Dendritic cell treated with granulocyte-macrophage colony-stimulating factor and Interleukin-4, amounts not matched to agents 40 ng/mL and 50 ng/mL, for 4 days (primary cell): ENCODE data around the gene VPS13A.
"Not testable (repeated sequence)": the region's sequence is repeated elsewhere in the genome, so short reads cannot be mapped to it uniquely, and the experiment has no call there.

Experiments
- H3K27ac Mint-ChIP-seq: one replicate; pipeline ENCODE4 v1.8.0; 2022; ENCODE audit warnings: mild to moderate bottlenecking, mixed read lengths
- H3K27me3 Mint-ChIP-seq: one replicate; pipeline ENCODE4 v1.8.0; 2022; ENCODE audit warnings: mild to moderate bottlenecking, mixed read lengths
- H3K36me3 Mint-ChIP-seq: one replicate; pipeline ENCODE4 v1.8.0; 2022; ENCODE audit warnings: low read depth, mixed read lengths
- H3K4me1 Mint-ChIP-seq: one replicate; pipeline ENCODE4 v1.8.0; 2022; ENCODE audit warnings: low read depth, mixed read lengths
- H3K4me3 Mint-ChIP-seq: one replicate; pipeline ENCODE4 v1.8.0; 2022; ENCODE audit warnings: mild to moderate bottlenecking, moderate library complexity, mixed read lengths
- H3K9me3 Mint-ChIP-seq: one replicate; pipeline ENCODE4 v1.8.0; 2022; ENCODE audit warnings: mixed read lengths
- intact Hi-C: fragments of 100-400 bp; cut with micrococcal nuclease; formaldehyde crosslinking; loops from one replicate; pipeline ENCODE4 v1.15.0; 2022

VPS13A gene

DNA sequence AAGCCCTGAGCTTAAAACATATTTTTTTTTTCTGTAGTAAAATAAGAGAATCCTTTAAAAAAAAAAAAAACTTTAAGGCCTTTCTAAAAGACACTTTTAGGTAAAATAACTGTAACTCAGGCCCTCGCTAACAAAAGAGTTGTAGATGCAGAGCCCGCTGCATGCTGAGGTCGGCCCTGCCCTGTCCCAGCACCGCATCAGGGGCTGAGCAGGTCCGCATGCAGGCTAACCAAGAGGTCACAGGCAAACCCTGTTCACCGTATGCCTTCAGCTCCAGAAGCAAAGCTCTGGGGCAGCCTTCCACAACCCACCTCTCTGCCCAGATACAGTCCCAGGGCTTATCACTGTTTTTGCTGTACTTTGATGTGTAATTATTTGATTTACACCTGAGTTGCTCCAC, 254.7 kb downstream of the VPS13A start:
- Mint-ChIP-seq H3K9me3 (no peaks in the 10 kb centered on the region), H3K27ac (no peak overlapping the region), H3K36me3 (no peaks in the 10 kb centered on the region), H3K27me3 (no peaks in the 10 kb centered on the region), H3K4me1 (peaks cover 6% of the 10 kb centered on the region), H3K4me3 (no peak overlapping the region)
- intact Hi-C loops, result loop anchor here (5.0 kb wide), 2 partner anchors 315 to 690 kb away; no protein-coding TSS in a partner anchor

DNA sequence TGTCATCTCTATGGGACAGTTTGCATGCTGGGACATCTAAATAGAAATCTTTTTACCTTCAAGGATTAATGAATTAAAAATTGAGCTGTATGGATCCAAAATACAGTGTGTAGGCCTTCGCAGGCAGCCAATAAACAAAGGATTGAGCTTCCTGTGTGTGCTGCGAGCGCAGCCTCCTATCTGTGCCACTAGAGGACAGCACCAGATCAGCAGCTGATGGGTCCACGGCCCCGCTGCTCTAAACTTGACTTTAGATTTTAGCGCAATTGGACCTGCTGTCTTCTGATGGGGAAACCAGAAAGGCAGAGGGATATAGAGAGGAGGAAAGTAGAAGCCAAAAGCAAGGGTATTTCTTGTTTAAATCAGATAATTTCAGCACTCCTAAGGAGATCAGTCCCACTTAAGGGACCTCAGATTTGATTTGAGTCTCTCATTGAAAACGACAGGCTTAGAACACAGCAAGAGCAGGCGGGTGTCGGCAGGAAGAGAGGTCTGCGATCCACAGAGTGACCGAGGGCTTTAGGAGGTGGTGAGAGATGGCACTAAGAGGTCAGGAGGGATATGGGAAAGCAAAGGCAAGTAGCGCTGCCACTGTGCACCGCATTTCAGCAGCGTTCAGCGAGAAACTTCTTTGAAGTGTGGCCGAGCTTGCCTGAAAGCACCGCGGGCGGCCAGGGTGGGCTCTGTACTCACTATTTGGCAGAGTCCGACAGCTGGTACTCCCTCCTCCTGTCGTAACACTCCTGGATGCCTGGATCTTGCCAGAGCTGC, 256.5 kb downstream of the VPS13A start:
- Mint-ChIP-seq H3K4me3 (no peak overlapping the region), H3K4me1 (peaks cover 6% of the 10 kb centered on the region), H3K27ac (no peak overlapping the region), H3K27me3 (no peaks in the 10 kb centered on the region), H3K9me3 (no peaks in the 10 kb centered on the region), H3K36me3 (no peaks in the 10 kb centered on the region)
- intact Hi-C loops, result loop anchor here (5.0 kb wide), 2 partner anchors 313 to 688 kb away; no protein-coding TSS in a partner anchor

DNA sequence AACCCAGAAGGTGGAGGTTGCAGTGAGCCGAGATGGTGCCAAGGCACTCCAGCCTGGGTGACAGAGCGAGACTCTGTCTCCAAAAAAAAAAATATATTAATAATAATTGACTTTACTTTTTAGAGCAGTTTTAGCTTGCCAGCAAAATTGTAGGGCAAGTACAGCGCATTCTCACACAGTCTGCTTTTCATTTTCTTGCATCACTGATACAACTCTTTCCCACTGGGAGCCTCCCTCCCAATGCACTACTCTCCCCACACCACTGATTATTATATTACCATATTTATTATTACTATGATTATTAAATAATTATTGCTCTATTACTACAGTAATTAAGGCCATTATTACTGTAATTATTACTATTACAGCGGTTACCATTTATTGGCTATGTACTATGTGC, 257.9 kb downstream of the VPS13A start:
- H3K4me1 Mint-ChIP-seq, result peaks cover 6% of the 10 kb centered on the region
- no peaks in the 10 kb centered on the region for H3K36me3 Mint-ChIP-seq
- H3K27ac Mint-ChIP-seq, result no peak overlapping the region
- H3K4me3 Mint-ChIP-seq, result no peak overlapping the region
- H3K9me3 Mint-ChIP-seq, result no peaks in the 10 kb centered on the region
- intact Hi-C loops, result no loop called here
- H3K27me3 Mint-ChIP-seq, result no peaks in the 10 kb centered on the region

DNA sequence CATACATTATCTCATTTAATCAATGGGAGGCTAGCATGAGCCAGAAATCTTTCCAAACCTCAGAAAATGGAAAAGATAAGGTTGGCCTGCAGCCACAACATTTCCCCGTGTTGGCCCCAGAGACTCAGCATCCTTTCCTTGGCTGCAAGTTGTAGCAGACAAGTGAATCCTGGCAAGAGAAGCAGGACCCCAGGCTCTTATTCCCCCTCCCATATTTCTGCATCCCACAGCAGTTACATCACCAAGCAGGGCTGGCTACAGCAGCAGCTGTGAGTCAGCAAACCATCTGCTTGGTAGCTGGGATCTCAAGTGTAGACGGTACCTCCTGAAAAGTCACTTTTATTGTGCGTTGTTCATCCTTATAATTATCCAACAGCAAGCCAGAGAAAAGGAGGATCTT, 258.4 kb downstream of the VPS13A start:
- no peaks in the 10 kb centered on the region for H3K36me3 Mint-ChIP-seq
- H3K9me3 Mint-ChIP-seq, result no peaks in the 10 kb centered on the region
- H3K27ac Mint-ChIP-seq, result no peak overlapping the region
- no peaks in the 10 kb centered on the region for H3K27me3 Mint-ChIP-seq
- peaks cover 6% of the 10 kb centered on the region for H3K4me1 Mint-ChIP-seq
- H3K4me3 Mint-ChIP-seq, result no peak overlapping the region
- intact Hi-C loops, result no loop called here

DNA sequence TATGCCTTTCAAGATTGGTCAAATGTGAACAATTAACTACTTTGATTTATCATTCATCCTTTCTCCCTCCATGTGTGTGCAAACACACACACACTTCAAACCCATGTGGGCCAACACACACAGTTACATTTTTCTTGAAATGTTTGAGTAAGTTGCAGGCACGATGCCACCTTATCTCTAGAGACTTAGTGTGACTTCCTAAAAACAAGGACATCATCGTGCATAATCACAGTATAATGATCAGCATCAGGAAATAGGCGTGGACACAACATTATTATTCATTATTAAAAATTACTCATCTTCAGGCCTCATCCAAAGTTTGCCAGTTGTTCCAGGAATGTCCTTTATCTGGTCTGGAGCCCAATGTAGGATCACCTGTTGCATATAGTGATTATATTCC, 261.3 kb downstream of the VPS13A start:
- intact Hi-C loops, result no loop called here
- no peaks in the 10 kb centered on the region for H3K36me3 Mint-ChIP-seq

DNA sequence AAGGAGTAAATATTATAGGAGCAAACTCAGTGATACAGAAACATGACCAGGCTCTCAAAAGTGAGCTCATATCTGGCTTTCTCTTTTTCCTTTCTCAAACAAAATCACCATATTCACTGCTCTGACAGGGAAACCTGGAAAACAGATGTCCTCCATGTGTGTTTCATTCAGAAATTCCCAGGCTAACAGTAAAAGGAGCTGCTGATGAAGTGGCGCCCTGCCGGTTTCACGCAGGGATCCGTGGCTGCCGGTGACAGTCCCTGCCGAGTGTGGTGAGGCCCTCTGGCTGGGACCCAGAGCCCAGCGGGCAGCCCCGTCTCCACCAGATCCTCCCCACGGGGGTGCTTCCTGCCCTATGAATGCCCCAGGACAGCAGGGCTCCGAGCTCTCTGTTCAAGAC, 262.7 kb downstream of the VPS13A start:
- Mint-ChIP-seq H3K9me3 (no peaks in the 10 kb centered on the region), H3K27me3 (no peaks in the 10 kb centered on the region), H3K4me3 (no peak overlapping the region), H3K27ac (no peak overlapping the region), H3K36me3 (no peaks in the 10 kb centered on the region), H3K4me1 (no peaks in the 10 kb centered on the region)
- intact Hi-C loops, result no loop called here

More for the DNA sequence above, 261.3 kb downstream of the VPS13A start:
- no peak overlapping the region for H3K27ac Mint-ChIP-seq
- H3K4me1 Mint-ChIP-seq, result peaks cover 4% of the 10 kb centered on the region
- H3K4me3 Mint-ChIP-seq, result no peak overlapping the region
- H3K9me3 Mint-ChIP-seq, result no peaks in the 10 kb centered on the region
- H3K27me3 Mint-ChIP-seq, result no peaks in the 10 kb centered on the region

DNA sequence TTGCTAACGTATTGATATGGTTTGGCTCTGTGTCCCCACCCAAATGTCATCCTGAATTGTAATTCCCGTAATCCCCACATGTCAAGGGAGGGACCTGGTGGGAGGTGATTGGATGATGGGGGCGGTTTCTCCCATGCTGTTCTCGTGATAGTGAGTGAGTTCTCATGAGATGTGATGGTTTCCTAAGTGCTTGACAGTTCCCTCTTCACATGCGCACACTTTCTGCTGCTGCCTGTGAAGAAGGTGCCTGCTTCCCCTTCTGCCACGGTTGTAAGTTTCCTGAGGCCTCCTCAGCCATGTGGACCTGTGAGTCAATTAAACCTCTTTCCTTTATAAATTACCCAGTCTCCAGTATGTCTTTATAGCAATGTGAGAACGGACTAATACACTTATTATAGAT, 263.8 kb downstream of the VPS13A start:
- H3K4me3 Mint-ChIP-seq, H3K27me3 Mint-ChIP-seq, H3K36me3 Mint-ChIP-seq, H3K4me1 Mint-ChIP-seq, intact Hi-C loops, H3K27ac Mint-ChIP-seq, H3K9me3 Mint-ChIP-seq: not testable (repeated sequence)

DNA sequence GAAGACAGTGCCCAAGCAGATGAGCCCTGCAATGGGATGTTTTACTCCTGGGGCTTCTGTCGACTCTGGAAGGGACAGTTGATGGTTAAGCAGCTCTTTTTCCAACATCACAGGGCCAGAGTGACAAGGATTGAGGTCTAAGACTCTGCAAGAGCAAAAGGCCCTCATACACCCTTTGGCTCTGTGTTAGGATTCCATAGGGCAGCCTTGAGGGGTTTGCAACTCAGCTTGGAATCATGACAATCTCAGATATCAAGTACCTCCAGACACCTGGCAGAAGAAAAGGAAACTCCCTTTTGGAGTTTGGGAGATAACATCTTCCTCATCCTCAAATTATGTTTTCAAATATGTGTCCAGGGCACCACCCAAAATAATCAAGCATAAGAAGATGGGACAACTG, 265.1 kb downstream of the VPS13A start:
- no peaks in the 10 kb centered on the region for H3K4me1 Mint-ChIP-seq
- intact Hi-C loops, result no loop called here
- no peaks in the 10 kb centered on the region for H3K27me3 Mint-ChIP-seq
- no peak overlapping the region for H3K4me3 Mint-ChIP-seq
- no peak overlapping the region for H3K27ac Mint-ChIP-seq
- H3K9me3 Mint-ChIP-seq, result peaks cover 5% of the 10 kb centered on the region
- no peaks in the 10 kb centered on the region for H3K36me3 Mint-ChIP-seq

DNA sequence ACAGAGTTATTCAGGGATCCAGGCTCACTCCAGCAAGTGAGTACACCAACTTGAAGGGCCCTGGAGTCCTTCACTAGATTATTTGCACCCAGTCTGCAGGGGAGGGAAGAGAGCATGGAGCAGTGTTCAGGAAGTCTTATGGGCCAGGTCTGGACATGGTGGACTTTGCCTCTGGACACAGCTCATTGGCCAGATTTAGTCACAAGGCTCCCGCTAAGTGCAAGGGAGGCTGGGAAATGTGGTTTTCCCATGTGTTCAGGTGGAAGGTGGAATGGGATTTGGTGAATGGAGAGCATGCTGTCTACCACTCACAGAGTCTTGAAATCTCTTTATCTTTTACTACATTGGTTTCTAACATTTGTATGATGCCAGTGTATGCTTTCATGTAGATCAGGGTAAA, 270.3 kb downstream of the VPS13A start:
- Mint-ChIP-seq H3K27me3 (no peaks in the 10 kb centered on the region), H3K27ac (no peak overlapping the region), H3K4me3 (no peak overlapping the region), H3K9me3 (peaks cover 22% of the 10 kb centered on the region), H3K4me1 (no peaks in the 10 kb centered on the region), H3K36me3 (no peaks in the 10 kb centered on the region)
- intact Hi-C loops, result no loop called here

DNA sequence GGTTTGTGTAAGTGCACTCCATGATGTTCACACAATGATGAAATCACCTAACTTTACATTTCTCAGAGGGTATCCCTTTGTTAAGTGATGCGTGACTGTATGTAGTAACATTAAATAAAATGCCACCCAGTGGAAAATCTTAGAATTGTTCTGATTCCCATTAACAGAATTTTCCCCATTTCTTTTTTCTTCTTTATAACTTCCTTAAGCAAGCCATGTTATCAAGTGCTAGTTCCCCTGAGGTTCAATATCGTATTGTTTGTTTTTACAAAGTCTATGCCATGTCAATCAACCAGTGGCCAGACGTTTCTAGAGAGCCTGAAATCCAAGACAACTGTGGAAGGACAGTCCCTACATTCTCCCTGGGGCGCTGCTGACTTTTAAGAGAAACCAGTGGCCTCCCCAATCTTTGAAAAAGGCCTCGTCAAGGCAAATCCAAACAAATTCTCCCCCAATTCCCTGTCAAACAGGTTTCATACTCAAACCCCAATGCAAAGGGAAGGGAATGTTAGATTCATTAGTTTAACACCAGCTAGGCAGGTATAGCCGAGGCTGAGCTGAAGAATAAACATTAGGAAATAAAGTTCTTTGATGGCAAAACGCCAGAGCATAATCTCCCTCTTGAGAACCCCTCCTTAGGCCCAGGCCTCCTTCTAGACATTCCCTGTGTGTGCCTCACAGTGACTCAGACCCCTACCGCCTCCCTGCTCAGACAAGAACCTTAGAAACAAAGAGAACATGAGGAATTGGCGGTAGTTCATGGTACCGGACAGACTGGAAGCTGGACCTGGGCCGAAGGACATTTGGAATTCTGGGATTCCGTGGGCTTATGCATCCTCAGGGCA, 272.1 kb downstream of the VPS13A start:
- Mint-ChIP-seq H3K36me3 (no peaks in the 10 kb centered on the region), H3K27ac (no peak overlapping the region), H3K4me3 (no peak overlapping the region), H3K4me1 (peaks cover 8% of the 10 kb centered on the region), H3K27me3 (no peaks in the 10 kb centered on the region), H3K9me3 (peaks cover 22% of the 10 kb centered on the region)
- intact Hi-C loops, result loop anchor here (10.0 kb wide), 2 partner anchors 275 to 805 kb away; partner anchors contain the start of gene VPS13A

DNA sequence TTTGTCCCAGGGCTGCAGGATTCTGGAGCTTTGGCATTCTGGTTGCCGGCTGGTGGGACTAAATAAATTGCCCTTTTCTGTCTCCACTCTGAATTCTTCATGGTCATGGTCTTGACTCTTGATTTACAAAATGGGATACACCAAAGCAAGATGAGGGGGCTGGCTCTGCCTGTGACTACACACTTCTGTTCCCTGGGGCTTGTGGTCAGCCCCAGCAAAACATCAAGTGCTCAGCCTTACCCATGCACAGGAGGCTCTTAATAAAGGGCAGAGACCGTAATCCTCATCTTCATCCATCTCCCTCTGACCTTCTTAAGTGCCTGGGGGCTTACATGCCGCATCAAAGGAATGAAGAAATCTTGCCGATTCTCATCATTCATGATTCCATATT, 272.7 kb downstream of the VPS13A start:
- intact Hi-C loops, result loop anchor here (10.0 kb wide), 2 partner anchors 275 to 805 kb away; partner anchors contain the start of gene VPS13A
- H3K36me3 Mint-ChIP-seq, result no peaks in the 10 kb centered on the region
- H3K27me3 Mint-ChIP-seq, result no peaks in the 10 kb centered on the region
- H3K27ac Mint-ChIP-seq, result no peak overlapping the region
- H3K4me1 Mint-ChIP-seq, result peaks cover 13% of the 10 kb centered on the region
- H3K9me3 Mint-ChIP-seq, result peaks cover 22% of the 10 kb centered on the region
- H3K4me3 Mint-ChIP-seq, result no peak overlapping the region

DNA sequence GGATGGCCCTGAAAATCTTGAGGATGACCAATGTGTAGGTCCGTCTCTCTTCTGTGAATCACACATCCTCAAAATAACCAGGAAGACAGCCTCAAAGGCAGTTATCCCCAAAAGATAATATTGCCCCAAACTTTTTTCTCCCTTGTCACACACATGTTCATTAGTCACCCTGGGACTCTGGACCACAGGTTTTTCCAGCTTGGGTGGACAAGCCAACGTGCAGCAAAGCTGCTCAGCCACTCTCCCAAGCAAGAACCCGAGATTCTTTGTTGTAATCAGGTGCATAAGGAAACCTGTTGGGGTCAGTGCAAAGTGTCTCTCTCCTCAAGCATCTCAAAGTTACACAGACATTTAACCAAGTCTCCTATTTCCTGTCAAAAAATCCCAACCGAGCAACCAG, 274.2 kb downstream of the VPS13A start:
- intact Hi-C loops, result loop anchor here (10.0 kb wide), 2 partner anchors 277 to 803 kb away; partner anchors contain the start of gene VPS13A
- peaks cover 22% of the 10 kb centered on the region for H3K9me3 Mint-ChIP-seq

DNA sequence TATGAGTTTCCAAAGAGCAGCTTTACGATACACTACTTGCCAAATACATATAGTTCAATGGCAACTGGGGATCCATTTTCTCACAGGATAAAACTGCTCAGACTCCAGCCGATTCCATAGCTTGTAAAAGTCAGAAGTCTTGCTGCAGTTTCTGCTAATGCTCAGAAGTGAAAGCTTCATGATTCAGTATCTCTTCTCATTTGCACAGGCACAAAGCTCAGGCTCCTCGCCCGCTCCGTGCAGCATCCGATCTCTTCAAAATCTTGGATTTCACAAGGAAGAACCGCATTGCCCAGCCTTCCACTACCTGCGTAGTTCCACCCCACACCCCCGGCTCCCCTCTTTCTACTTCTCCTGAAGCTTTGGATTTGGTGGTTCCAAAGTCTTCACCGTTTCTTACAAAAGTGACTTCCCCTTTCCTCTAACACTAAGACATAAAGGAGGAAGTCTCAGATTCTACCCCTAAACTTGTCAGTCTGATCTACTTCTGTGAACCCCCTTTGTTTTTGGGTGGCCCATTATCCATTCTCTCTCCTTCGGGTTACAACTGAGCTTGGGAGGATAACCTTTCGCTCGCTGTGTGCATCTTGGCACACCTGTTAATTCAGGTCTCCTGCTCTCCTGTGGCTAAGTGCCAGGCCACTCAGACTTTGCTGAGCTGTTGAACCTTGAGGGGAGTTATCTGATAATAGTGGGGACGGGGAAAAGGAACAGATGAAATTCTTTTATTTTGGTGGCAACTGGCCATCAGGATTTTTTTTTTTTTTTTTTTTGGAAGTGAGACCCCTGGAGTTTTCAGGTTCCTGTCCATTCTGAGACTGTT, 276.7 kb downstream of the VPS13A start:
- intact Hi-C loops, result loop anchor here (2.0 to 10.0 kb wide), 3 partner anchors 279 to 801 kb away; partner anchors contain the start of gene VPS13A
- peak overlapping the region; percentile 78 for H3K4me3 Mint-ChIP-seq
- peak overlapping the region; percentile 62 for H3K27ac Mint-ChIP-seq
- no peaks in the 10 kb centered on the region for H3K36me3 Mint-ChIP-seq
- no peaks in the 10 kb centered on the region for H3K27me3 Mint-ChIP-seq
- H3K4me1 Mint-ChIP-seq, result peaks cover 20% of the 10 kb centered on the region
- peaks cover 11% of the 10 kb centered on the region for H3K9me3 Mint-ChIP-seq

More for the DNA sequence above, 274.2 kb downstream of the VPS13A start:
- H3K4me1 Mint-ChIP-seq, result peaks cover 15% of the 10 kb centered on the region
- no peak overlapping the region for H3K27ac Mint-ChIP-seq
- H3K27me3 Mint-ChIP-seq, result no peaks in the 10 kb centered on the region
- H3K4me3 Mint-ChIP-seq, result no peak overlapping the region
- H3K36me3 Mint-ChIP-seq, result no peaks in the 10 kb centered on the region
